Muscle of back (tissue), 10 donors: ENCODE data around the gene AGT. TPM values are rescaled to one million over a fixed set of nuclear protein-coding genes. Genes with fewer than 3 reads are reported as not detected.

Source experiments
- polyA plus RNA-seq, 10 donors: library from polyadenylated mRNA; unstranded; fragments of 120-200 nt; gene quantifications; one replicate each; pipeline ENCODE4 v1.2.1, GENCODE V29; 2013; ENCODE audit not compliant: insufficient read length in 10 of 10

AGT gene
- polyA plus RNA-seq, 10 donors, result 3.3 to 22.0 (median 12.9) TPM

Other genes with a start within 250 kb of the AGT start
- gene COG2, start 71.6 kb downstream of the AGT start, polyA plus RNA-seq, result 10 to 100 TPM; 18.1 to 26.2 (median 21.3) TPM
- gene CAPN9, start 33.3 kb upstream of the AGT start, polyA plus RNA-seq, result 1 to 10 TPM in 4 of 10 donors, under 1 TPM in 6; 0.50 to 1.3 (median 0.83) TPM
- gene C1orf198, start 154.4 kb upstream of the AGT start, polyA plus RNA-seq, result 10 to 100 TPM; 60.8 to 86.4 (median 74.4) TPM